Left forelimb (tissue), 1 donor: ENCODE measurements around the gene HS6ST3.
"Not testable (repeated sequence)": the region's sequence is repeated elsewhere in the genome, so short reads cannot be mapped to it uniquely, and the experiment has no call there.

ENCODE experiments used
- DNase-seq: peaks from one replicate; pipeline ENCODE4 v3.0.0-alpha.2; 2018; ENCODE audit warnings: low spot score

HS6ST3 gene

DNA sequence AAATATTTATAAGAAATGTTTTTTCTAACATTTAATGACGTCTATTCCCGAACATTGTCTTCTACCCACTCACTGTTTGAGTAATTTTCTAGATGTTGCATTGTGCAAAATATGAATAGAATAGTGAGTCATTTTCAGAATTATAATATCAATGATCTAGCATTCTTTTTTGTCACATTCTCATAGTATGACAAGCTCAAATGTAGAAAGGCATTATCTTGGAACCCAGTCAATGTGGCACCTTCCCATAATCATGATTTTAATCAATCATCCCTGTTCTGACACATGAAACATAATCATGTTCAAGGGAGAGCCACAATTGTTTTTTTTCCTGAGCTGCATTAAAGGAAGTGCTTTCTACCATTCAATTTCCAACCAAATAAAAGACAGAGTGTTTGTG, 638.6 kb downstream of the HS6ST3 start:
- no peak for DNase-seq

DNA sequence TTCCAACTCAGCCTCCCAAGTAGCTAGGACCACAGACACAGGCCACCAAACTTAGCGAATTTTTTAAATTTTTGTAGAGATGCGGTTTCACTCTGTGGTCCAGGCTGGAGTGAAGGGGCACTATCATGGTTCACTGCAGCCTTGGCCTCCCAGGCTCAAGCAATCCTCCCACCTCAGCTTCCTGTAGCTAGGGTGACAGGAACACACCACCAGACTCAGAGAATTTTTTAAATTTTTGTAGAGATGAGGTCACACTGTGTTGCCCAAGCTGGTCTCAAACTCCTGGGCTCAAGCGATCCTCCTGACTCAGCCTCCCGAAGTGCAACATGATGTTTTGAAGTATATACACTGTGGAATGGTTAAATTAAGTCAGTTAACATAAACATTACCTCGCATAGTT, 640.8 kb downstream of the HS6ST3 start:
- no peak for DNase-seq

DNA sequence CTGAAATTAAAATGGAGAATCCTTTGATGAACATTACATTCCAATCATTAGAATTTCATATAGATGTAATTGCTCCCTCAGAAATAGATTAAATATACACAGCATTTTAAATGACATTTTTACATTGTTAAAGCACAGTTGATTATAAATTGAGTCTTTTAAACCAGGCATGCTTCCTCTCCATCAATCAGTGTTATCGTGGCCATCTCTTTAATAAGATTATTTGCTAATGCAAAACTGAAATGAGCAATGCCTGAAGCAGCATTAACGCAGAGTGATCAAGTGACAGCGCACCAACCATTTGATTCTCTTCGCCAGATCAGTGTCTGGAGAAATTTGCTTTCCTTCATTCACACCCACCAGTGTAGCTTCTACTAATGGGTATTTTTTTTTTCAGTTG, 644.6 kb downstream of the HS6ST3 start:
- DNase-seq, result no peak

DNA sequence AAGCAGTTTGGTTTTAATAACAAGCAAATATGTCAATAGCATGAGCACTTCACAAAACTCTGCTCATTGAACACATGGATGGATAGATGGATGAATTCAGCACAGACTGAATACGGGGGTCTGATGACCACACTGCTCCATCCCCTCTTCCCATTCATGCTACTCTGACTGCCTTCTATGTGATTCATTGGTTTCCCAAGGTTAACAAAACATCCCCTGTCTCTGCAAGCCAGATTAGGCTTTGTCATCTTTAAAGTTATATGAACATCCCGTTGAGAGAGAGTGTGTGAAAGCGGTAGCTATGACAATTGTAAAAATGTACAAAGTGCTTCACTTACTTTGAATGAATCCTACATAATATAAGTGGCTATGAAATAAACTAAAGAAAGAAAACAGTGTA, 651.9 kb downstream of the HS6ST3 start:
- DNase-seq, result no peak

DNA sequence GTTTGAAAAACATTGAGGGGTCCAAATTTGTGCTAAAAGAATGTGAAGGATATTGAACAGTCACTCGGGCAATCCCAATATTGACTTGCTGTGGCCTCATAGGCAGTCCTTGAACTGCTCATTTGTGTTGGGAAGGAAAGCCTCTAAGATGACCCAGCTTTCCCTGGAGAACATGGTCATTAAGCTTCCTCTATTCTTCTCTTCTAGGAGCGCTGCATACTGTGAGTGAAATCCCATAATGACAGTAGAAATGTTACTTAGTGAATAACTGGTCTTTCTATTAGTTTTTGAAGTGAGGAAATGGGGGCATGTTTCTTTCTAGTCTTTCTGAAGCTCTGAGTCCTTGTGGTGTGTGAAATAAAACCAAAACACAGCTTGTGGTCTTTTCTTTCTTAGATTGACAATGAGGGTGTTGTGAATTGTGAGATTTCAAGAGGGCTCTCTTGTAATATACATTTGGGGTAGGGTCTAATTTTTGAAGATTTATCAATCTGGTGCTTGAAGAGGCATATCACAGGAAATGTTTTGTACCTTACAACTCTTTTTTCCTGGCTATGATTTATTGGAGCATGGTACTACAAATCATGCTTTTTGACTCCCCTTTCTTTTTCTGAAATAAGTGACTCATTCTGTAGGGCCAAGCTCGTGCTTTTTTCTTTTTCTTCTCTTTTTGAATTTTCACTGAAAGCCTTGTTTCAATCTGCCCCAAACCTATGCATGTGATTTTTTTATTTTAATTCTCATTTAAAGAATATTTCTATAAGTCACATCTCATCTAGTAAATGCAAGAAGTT, 653.6 kb downstream of the HS6ST3 start:
- DNase-seq, result no peak

DNA sequence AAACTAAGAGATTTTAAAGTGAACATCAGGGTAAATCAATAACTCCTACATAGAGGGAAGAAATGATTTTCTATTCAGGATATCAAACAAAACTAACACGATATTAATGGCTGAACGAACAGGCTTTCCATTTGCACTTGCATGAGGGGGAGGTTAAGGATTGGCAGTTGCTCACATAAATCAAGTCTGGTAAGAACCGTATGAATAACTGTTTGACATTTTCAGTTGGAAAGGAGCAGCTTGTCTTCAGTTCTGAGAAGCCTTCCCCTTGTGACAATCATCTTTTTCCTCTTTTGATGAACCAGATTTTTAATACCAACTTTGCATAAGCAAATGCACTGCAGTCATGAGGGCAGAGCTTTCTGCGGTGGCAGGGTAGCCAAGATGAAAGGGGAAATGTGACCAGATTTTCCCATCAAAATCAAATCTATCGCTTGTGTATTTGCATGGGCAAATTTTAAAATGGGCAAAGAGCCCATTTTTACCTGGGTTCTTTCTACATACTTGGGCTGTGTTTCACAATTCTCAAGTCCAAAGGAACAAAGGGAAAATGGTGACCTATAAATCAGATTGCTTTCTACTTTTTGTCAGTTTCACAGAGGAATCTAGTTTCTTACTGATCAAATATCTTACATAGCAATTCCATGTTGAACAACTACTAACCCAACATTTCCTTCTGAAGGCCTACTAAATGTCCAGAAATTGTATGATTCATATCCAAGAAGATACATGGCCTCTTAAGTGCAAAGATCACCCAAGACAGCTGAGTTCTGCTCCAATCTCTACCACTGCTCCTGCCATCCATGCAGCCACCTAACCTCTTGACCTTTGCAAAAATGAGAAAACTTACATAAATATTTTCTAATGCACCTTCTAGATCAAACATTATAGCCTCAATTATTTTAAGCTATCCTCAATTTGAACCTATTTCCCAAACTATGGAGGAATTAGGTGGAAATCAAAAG, 654.7 kb downstream of the HS6ST3 start:
- no peak for DNase-seq

DNA sequence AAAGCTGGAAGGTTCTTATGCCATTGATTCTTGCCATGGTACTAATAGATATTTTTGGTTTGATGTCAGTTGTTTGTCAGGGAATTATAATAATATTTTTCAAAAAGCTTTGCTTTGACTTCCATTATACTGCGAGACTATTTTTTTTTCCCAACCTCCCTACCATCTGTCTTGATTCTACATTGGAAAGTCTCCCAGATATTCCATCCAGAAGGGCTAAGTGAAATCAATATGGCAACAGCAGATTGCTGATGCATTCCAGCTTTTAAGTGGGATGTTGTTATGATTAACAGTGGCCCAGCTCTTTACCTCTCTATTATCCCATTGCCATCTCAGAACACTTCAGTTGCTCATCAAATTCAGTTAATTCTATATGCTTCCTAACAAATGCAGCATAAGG, 657.0 kb downstream of the HS6ST3 start:
- no peak for DNase-seq

DNA sequence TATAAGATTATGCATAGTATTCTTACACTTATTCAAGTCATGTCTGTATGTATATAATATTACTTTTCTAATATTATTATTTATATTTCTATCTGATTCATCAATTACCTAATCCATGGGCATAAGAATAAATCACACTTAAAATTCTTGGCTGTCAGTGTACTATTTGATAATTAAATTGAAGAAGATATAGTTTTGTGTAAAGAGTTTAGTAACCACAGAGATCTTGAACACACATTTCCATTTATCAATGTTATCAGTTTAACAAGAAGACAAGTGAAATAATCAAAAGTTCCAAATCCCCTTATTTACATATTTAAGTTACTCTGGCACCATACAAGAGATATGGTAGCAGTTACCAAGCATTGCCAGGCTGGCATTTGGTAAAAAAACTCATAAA, 659.9 kb downstream of the HS6ST3 start:
- DNase-seq, result no peak

DNA sequence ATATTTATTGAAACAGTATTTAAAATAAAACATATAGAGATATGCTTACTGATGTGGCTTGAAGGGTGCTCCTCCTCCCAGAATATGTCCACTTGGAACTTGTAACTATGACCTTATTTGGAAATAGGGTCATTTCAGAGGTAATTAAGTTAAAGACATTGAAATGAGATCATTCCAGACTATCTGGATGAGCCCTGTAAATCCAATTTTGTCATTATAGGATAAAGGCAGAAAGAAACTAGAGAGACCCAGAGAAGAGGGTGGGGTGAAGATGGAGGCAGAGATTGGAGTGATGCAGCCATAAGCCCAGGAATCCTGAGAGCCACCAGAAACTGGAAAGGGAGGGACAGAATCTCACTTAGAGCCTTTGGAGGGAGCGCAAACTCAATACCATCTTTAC, 661.2 kb downstream of the HS6ST3 start:
- DNase-seq, result no peak

DNA sequence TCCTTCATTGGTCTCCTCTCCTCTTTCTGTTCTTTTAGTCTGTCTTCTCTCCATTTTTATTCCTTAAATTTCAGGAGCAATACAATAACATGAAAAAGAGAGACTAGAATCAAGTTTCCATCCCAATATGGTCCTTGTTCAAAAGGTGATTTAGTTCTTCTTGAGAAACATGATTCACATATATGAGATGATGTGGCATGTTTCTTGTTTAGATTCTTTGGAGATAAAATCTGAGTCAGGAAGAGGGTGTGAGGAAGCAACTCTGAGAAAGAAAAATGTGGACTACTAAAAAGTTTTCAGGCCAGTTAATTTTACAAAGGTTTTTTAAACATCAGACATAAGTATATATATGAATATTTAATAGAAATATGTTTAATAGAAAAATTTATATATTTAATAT, 673.0 kb downstream of the HS6ST3 start:
- DNase-seq, result no peak

DNA sequence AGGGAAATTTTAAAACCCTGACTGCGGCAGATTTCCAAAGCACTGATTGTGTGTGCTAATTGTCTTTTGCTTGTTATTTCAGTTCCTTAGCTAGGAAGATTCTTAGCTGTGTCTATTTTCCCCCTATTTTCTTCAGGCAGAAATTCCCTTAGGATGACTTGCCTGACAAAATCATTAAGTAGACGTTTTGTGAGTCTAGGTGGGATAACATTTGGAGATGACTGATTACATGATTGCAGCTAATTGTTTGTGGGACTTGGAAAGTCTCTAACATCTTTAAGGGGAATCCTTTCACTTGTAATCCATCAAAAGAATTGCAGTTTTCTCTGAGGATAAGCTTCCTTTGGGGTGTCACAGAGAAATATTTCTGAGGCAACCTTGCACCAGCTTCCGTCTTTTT, 676.4 kb downstream of the HS6ST3 start:
- DNase-seq, result no peak

DNA sequence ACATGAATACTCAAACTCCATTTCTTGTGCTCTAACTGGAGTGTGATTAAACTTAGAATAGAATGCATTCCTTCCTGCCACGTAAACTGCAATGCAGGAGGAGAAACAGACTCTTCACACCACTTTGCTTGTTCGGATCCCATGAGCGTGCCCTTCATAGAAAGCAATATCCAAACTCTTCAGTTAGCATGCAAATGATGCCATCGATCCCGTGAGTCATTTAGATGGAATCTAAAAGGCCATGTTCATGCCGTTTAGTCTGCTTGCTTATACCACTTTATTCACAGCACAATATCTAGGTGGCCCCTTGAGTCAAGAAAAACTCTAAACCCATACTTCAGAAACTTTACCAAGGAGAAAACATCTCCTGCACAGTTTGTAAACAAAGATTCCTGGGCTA, 678.6 kb downstream of the HS6ST3 start:
- DNase-seq, result no peak

DNA sequence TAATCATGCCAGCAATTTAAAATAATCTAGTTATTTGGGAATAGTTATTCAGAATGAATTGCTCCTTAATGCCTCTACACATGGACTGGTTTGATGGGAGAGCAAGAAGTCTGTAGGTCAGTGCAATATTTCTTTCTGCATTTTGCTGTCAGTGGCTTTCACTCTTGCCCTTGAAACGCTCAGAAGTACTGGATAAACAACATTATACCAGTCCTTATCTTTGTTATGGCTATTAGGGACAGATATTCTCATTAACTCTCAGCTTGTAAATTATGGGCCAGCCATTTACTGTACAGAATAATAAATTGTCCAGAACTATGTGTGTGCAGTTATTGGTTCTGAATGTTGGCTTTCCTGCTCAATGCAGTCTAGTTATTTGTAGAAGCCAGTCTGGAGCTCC, 680.0 kb downstream of the HS6ST3 start:
- DNase-seq, result no peak

DNA sequence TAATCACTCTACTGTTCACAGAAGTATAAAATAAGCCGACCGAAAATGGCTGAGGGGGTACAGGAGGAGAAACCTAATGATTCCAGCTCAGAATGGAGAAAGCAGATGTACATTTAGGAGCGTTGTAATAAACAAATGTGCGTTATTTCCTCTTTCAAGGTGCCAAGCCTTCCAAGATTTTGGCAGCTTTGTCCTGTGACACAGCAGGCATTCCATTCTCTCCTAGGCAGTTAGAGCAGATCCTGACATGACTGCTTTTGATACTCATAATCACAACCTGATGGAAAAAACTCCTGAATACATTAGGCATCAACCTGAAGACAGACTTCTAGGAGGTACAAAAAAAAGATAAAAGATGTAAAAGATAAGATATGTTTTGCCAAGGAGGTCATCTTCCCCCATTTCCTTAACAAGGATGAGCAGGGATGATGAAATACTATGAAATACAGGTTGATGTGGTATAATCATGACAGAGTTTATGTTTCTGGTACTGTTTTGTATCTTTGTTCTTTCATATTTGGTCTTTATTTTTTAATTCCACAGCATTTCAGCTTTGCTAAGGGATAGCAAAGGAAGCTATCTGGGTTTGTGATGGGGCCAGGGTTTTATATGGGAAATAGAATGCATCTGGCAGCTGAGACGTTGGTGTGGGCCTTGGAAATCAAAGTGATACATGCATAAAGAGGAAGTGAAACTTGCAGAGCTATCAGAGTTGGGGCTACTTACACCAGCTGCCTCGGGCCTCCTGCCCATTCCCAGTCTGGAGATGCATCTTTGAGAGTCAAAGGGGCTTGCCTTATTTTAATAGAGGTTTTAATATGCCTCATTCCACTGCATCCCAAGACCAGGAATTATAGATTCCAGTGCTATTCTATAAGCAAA, 681.8 kb downstream of the HS6ST3 start:
- no peak for DNase-seq

DNA sequence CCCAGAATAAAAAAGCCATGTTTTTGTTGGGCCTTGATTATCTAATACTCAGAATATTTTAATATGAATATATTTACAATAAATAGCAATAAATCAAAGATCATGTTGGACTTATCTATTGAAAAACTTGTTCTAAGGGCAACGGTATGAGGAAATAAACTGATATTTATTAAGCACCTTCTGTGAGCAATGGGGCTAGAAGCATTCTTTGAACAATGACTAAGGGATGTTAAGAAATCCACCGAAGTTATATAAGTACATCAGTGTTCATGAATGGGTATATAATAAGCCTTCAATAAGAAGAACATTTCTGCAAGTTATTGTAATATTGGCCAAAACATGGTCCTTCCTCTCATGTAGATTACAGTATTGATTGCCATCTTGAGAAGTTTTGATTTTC, 682.5 kb downstream of the HS6ST3 start:
- DNase-seq, result no peak

DNA sequence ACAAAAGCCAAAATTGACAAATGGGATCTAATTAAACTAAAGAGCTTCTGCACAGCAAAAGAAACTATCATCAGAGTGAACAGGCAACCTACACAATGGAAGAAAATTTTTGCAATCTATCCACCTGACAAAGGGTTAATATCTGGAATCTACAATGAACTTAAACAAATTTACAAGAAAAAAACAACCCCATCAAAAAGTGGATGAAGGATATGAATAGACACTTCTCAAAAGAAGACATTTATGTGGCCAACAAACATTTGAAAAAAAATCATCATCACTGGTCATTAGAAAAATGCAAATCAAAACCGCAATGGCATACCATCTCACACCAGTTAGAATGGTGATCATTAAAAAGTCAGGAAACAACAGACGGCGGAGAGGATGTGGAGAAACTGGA, 688.4 kb downstream of the HS6ST3 start:
- DNase-seq, result not testable (repeated sequence)

DNA sequence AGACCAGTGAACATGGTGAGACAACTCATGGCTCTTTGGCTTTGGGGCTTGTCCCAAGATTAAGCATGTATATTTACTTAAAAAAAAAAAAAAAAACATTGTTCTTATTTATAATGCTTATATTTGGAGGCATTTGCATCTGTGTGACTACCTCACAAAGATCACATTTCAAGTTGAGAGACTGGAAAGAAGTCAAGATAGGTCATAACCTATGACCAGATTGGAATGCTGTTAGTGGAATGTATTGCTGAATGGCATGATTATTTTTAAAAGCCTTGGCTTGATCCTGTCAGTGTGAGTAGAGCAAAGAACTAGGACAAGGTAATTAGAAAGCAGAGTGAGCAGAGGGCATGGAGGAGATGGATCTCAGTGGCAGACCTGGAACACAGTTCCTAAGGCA, 689.8 kb downstream of the HS6ST3 start:
- DNase-seq, result no peak

DNA sequence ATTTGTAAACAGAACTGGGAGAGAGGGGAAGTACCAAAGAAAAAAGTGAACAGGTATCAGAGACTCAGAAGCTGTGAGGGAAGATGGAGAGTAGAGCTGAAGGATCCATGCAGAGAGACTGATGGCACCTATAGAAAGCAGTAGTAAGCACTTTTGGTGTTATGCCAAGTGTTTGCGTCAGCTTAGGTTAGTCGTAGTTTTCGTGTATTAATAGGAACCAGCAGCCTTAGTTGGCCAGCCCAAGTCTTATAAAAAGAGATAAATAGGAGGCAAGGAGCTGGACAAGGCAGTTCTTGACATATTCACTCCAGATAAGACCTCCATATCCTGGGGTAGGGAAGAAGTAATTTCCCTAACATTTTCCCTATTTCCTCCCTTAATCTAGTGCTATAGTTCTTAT, 690.2 kb downstream of the HS6ST3 start:
- DNase-seq, result no peak

DNA sequence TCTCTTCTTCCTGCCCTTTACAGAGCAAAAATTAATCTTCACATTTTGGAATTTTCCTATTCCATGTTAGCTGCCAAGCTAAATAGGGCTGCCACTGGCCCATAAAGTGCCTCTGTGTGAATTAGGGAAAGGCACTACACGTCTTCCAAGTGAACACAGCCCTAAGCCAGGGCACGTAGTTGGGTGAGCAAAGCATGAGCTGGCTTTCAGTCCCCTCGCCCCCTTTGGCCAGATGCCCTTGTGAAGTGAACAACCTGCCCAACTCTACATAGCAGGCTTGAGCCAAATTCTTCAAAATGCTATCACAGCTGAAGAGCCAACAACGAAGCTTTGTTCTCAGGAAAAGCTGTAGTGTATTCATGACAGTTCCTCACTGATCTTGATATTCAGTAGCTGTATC, 691.2 kb downstream of the HS6ST3 start:
- DNase-seq, result no peak

DNA sequence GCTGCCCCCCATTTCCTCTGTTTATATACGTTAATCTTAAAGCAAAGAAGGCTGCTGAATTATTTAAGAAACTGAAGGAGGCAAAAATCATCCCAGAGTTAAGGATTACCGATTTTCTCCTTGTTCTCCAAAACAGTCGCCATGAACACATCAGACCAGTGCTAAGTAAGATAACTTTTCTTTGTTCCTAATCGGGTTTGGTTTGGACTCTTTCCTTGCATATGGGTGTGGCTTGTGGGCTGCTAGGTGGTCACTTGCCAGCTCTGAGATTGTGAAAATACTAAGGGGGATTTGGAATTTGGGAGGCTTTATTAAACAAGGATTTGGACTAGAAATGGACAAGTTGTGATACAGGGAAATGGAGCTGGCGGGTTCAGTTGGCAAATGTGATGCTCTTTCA, 692.3 kb downstream of the HS6ST3 start:
- DNase-seq, result no peak

DNA sequence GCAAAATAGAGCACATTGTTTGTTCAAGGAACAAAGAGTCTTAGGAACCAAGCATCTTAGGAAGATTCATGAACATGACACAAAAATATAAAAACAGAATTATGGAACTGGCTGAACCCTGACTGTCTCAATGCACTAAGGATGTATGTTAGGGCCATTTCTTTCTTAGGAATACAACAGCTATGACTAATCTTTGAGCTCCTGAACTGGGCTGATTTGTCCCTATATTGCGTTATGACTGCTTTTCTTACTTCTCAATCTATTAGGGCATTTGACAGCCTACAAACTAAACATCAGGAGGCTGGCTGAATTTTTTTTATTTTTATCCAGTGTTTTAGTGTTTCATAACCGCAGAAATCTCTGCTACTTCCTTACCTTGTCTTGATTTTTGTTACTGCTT, 693.1 kb downstream of the HS6ST3 start:
- no peak for DNase-seq

DNA sequence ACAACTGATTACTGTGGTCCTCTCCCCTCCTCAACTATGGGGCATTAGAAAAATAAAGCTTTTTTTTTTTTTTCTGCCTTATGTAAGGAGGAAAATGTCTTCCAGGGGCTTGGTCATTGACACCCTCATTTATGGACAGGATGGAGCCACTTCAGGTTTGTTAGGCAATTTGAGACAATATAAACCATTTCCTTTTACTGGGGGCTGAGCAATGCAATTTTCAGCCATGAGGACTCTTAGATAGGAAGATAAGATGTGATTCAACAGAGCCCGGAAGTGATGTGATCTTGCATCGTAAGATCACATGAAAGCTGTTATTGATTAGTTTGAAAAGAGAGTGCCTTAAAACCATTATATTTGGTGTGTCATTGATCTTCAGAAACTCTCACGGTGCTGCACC, 693.6 kb downstream of the HS6ST3 start:
- DNase-seq, result no peak
